ENCODE results near the gene FRMD7.

The FRMD7 gene

GRCh38 chrX:132045456-132045855 lies 82.4 kb downstream of the FRMD7 start:
- Histone ChIP-seq H3K9ac (no peak overlapping the region), H3K9me3 (ENCODE audit: control insufficient read depth, low read length) (no peaks in the 10 kb centered on the region), H3K27me3 (ENCODE audit: control insufficient read depth, insufficient read depth, low read length) (no peaks in the 10 kb centered on the region), H2AFZ (no peak overlapping the region), H3K4me1 (no peaks in the 10 kb centered on the region), H3K79me2 (no peaks in the 10 kb centered on the region), H3K4me3 (ENCODE audit: low read depth, low read length) (no peak overlapping the region), H3K4me2 (ENCODE audit: low read length) (no peak overlapping the region), H3K36me3 (ENCODE audit: control insufficient read depth, insufficient read depth, low read length) (no peaks in the 10 kb centered on the region), H3K27ac (no peak overlapping the region)
- TF ChIP-seq CTCF (IDR thresholded peaks at IDR 0.05) = no peak

GRCh38 chrX:132044953-132045352 lies 82.9 kb downstream of the FRMD7 start:
- Histone ChIP-seq H3K4me3 (ENCODE audit: low read depth, low read length) (no peak overlapping the region), H3K27me3 (ENCODE audit: control insufficient read depth, insufficient read depth, low read length) (no peaks in the 10 kb centered on the region), H3K27ac (no peak overlapping the region), H2AFZ (no peak overlapping the region), H3K9ac (no peak overlapping the region), H3K9me3 (ENCODE audit: control insufficient read depth, low read length) (no peaks in the 10 kb centered on the region), H3K79me2 (no peaks in the 10 kb centered on the region), H3K36me3 (ENCODE audit: control insufficient read depth, insufficient read depth, low read length) (no peaks in the 10 kb centered on the region), H3K4me2 (ENCODE audit: low read length) (no peak overlapping the region), H3K4me1 (no peaks in the 10 kb centered on the region)
- no peak for TF ChIP-seq CTCF (IDR thresholded peaks at IDR 0.05)

GRCh38 chrX:132043977-132044376 lies 83.8 kb downstream of the FRMD7 start:
- H3K9ac ChIP-seq = no peak overlapping the region
- no peaks in the 10 kb centered on the region for H3K9me3 ChIP-seq (ENCODE audit: control insufficient read depth, low read length)
- H3K79me2 ChIP-seq = no peaks in the 10 kb centered on the region
- H3K27me3 ChIP-seq (ENCODE audit: control insufficient read depth, insufficient read depth, low read length) = no peaks in the 10 kb centered on the region
- no peak overlapping the region for H2AFZ ChIP-seq
- H3K4me2 ChIP-seq (ENCODE audit: low read length) = no peak overlapping the region
- H3K4me3 ChIP-seq (ENCODE audit: low read depth, low read length) = no peak overlapping the region
- H3K4me1 ChIP-seq = no peaks in the 10 kb centered on the region
- H3K27ac ChIP-seq = no peak overlapping the region
- no peaks in the 10 kb centered on the region for H3K36me3 ChIP-seq (ENCODE audit: control insufficient read depth, insufficient read depth, low read length)
- no peak for TF ChIP-seq CTCF (IDR thresholded peaks at IDR 0.05)

- H3K27ac ChIP-seq = no peak overlapping the region
- no peaks in the 10 kb centered on the region for H3K27me3 ChIP-seq (ENCODE audit: control insufficient read depth, insufficient read depth, low read length)
- H3K36me3 ChIP-seq (ENCODE audit: control insufficient read depth, insufficient read depth, low read length) = no peaks in the 10 kb centered on the region
- H2AFZ ChIP-seq = no peak overlapping the region
- H3K4me3 ChIP-seq (ENCODE audit: low read depth, low read length) = no peak overlapping the region
- H3K4me1 ChIP-seq = no peaks in the 10 kb centered on the region
- no peak overlapping the region for H3K9ac ChIP-seq
- H3K4me2 ChIP-seq (ENCODE audit: low read length) = no peak overlapping the region
- no peaks in the 10 kb centered on the region for H3K79me2 ChIP-seq
- no peak for TF ChIP-seq CTCF (IDR thresholded peaks at IDR 0.05)
- H3K9me3 ChIP-seq (ENCODE audit: control insufficient read depth, low read length) = no peaks in the 10 kb centered on the region
These were observed 86.8 kb downstream of the FRMD7 start for GRCh38 chrX:132041015-132041414.

GRCh38 chrX:132040066-132040465 lies 87.8 kb downstream of the FRMD7 start:
- Histone ChIP-seq H3K36me3 (ENCODE audit: control insufficient read depth, insufficient read depth, low read length) (no peaks in the 10 kb centered on the region), H2AFZ (no peak overlapping the region), H3K9ac (no peak overlapping the region), H3K79me2 (no peaks in the 10 kb centered on the region), H3K9me3 (ENCODE audit: control insufficient read depth, low read length) (no peaks in the 10 kb centered on the region), H3K27ac (no peak overlapping the region), H3K4me1 (no peaks in the 10 kb centered on the region), H3K4me3 (ENCODE audit: low read depth, low read length) (no peak overlapping the region), H3K27me3 (ENCODE audit: control insufficient read depth, insufficient read depth, low read length) (no peaks in the 10 kb centered on the region), H3K4me2 (ENCODE audit: low read length) (no peak overlapping the region)
- no peak for TF ChIP-seq CTCF (IDR thresholded peaks at IDR 0.05)

Measured in parathyroid adenoma (tissue), 2 donors.